GM19099 (cell line): Measurements from ENCODE around the gene PAQR5.

ENCODE experiments used
- POLR2A ChIP-seq: IDR thresholded peaks from 3 replicates; pipeline ENCODE4 v1.6.1; 2011; ENCODE audit warnings: low read depth; ENCODE audit not compliant: insufficient read length; ENCODE audit errors: extremely low read depth

PAQR5 gene

GRCh38 chr15:69359722-69360121, 61.0 kb downstream of the PAQR5 start:
- TF ChIP-seq POLR2A, result no peak

- no peak for TF ChIP-seq POLR2A
Measured at GRCh38 chr15:69360642-69361041, 61.9 kb downstream of the PAQR5 start.

GRCh38 chr15:69367236-69367635, 68.5 kb downstream of the PAQR5 start:
- no peak for TF ChIP-seq POLR2A

- TF ChIP-seq POLR2A, result no peak
Measured at GRCh38 chr15:69369631-69370030, 70.9 kb downstream of the PAQR5 start.

- no peak for TF ChIP-seq POLR2A
Measured at GRCh38 chr15:69373406-69373805, 74.7 kb downstream of the PAQR5 start.

- no peak for TF ChIP-seq POLR2A
Measured at GRCh38 chr15:69375151-69375790, 76.6 kb downstream of the PAQR5 start.

- TF ChIP-seq POLR2A, result no peak
Measured at GRCh38 chr15:69377216-69377970, 78.7 kb downstream of the PAQR5 start.

- TF ChIP-seq POLR2A, result no peak
Measured at GRCh38 chr15:69380100-69380725, 81.5 kb downstream of the PAQR5 start.

GRCh38 chr15:69380726-69381105, 82.0 kb downstream of the PAQR5 start:
- no peak for TF ChIP-seq POLR2A

- TF ChIP-seq POLR2A, result no peak
Measured at GRCh38 chr15:69384626-69385598, 86.2 kb downstream of the PAQR5 start.

GRCh38 chr15:69385831-69386230, 87.1 kb downstream of the PAQR5 start:
- TF ChIP-seq POLR2A, result no peak

- TF ChIP-seq POLR2A, result no peak
Measured at GRCh38 chr15:69386284-69386683, 87.6 kb downstream of the PAQR5 start.

- no peak for TF ChIP-seq POLR2A
Measured at GRCh38 chr15:69388260-69388705, 89.6 kb downstream of the PAQR5 start.

GRCh38 chr15:69389426-69389825, 90.7 kb downstream of the PAQR5 start:
- no peak for TF ChIP-seq POLR2A

GRCh38 chr15:69390575-69390974, 91.9 kb downstream of the PAQR5 start:
- TF ChIP-seq POLR2A, result no peak

GRCh38 chr15:69391046-69391757, 92.5 kb downstream of the PAQR5 start:
- no peak for TF ChIP-seq POLR2A
